Endothelial cell of umbilical vein (primary cell): Measurements from ENCODE around the gene SLITRK4.

Experiments
- EZH2 ChIP-seq: IDR thresholded peaks from 2 replicates; pipeline ENCODE4 v1.6.1; 2012; ENCODE audit warnings: borderline replicate concordance, low read depth, mild to moderate bottlenecking, moderate library complexity, low read length, inconsistent platforms; ENCODE audit not compliant: severe bottlenecking
- MYC ChIP-seq: IDR thresholded peaks from one replicate; pipeline ENCODE4 v1.6.1; 2011; ENCODE audit warnings: mild to moderate bottlenecking, low read depth, low read length
- POLR2AphosphoS5 ChIP-seq: IDR thresholded peaks from 2 replicates; pipeline ENCODE4 v1.6.1; 2012; ENCODE audit warnings: low read depth, mild to moderate bottlenecking, control low read depth, low read length, moderate library complexity; ENCODE audit not compliant: insufficient read depth
- TF ChIP-seq, protein P1 (sequence below), 2 donors: IDR thresholded peaks; 1 replicate in 1 of 2; 2 replicates in 1 of 2; pipeline ENCODE4 v1.5.1; 2011; ENCODE audit warnings: low read length in 2 of 2, mild to moderate bottlenecking in 2 of 2, moderate library complexity in 2 of 2, control low read depth in 1 of 2, inconsistent platforms in 1 of 2, low read depth in 1 of 2; ENCODE audit not compliant: insufficient read depth in 1 of 2; ENCODE audit errors: extremely low read depth in 1 of 2

DNA sequence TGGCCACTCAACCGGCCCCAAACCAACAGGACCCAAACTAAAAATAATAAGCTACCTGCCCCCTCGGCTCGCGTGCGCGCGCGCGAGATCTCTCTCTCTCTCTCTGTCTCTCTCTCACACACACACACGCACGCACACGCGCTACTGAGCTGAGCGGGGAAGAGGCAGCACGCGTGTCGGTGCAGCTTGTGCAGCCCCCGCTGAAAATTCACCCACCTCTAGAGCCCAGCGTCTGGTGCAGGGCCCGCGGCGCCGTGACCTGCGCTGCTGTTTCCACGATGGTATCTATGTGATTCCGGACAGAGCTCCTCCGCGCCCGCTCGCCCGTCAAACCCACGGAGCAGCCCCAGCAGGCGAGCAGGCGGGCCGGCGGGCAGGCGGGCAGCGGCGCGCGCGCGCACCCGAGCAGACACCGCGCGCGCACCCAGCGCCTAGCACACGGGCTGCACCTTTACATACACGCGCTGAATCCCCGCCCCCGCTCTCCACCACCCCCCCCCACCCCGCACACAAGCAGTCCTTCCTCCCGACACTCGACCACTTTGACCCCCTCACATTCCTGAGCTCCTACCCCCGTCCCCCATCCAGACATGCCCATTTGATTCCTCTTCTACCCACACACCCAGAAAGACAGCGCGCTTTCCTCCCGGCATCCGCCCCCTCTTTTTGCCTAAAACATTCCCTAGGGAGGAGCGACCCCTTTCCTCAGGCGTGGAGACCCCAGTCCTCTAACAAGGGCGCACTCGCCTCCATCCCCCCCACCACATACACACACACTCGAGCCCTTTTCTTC, 1.0 kb downstream of the SLITRK4 start:
- TF ChIP-seq POLR2AphosphoS5 (no peak), EZH2 (no peak), MYC (no peak)
- TF ChIP-seq, protein P1, sequence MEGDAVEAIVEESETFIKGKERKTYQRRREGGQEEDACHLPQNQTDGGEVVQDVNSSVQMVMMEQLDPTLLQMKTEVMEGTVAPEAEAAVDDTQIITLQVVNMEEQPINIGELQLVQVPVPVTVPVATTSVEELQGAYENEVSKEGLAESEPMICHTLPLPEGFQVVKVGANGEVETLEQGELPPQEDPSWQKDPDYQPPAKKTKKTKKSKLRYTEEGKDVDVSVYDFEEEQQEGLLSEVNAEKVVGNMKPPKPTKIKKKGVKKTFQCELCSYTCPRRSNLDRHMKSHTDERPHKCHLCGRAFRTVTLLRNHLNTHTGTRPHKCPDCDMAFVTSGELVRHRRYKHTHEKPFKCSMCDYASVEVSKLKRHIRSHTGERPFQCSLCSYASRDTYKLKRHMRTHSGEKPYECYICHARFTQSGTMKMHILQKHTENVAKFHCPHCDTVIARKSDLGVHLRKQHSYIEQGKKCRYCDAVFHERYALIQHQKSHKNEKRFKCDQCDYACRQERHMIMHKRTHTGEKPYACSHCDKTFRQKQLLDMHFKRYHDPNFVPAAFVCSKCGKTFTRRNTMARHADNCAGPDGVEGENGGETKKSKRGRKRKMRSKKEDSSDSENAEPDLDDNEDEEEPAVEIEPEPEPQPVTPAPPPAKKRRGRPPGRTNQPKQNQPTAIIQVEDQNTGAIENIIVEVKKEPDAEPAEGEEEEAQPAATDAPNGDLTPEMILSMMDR (IDR thresholded peaks at IDR 0.05; ENCODE audit: extremely low read depth in 1 of 2, insufficient read depth in 1 of 2, low read depth in 1 of 2, low read length in 2 of 2), result no peak
